ENCODE measurements around the gene NECAB2.

NECAB2 gene

GRCh38 chr16:84029297-84030047, 61.4 kb downstream of the NECAB2 start:
- no peak for DNase-seq

- DNase-seq, result no peak
Observed at GRCh38 chr16:84031556-84031955, 63.5 kb downstream of the NECAB2 start.

GRCh38 chr16:84032458-84033178, 64.6 kb downstream of the NECAB2 start:
- DNase-seq, result no peak

GRCh38 chr16:84033251-84034195, 65.5 kb downstream of the NECAB2 start:
- no peak for DNase-seq

GRCh38 chr16:84034516-84034915, 66.5 kb downstream of the NECAB2 start:
- no peak for DNase-seq

- no peak for DNase-seq
Observed at GRCh38 chr16:84036131-84036530, 68.1 kb downstream of the NECAB2 start.

- no peak for DNase-seq
Observed at GRCh38 chr16:84036982-84037425, 69.0 kb downstream of the NECAB2 start.

- no peak for DNase-seq
Observed at GRCh38 chr16:84038469-84038868, 70.4 kb downstream of the NECAB2 start.

- no peak for DNase-seq
Observed at GRCh38 chr16:84039696-84040095, 71.7 kb downstream of the NECAB2 start.

GRCh38 chr16:84040226-84040822, 72.3 kb downstream of the NECAB2 start:
- DNase-seq, result no peak

- no peak for DNase-seq
Observed at GRCh38 chr16:84040823-84041820, 73.1 kb downstream of the NECAB2 start.

- DNase-seq, result no peak
Observed at GRCh38 chr16:84041881-84042280, 73.8 kb downstream of the NECAB2 start.

- no peak for DNase-seq
Observed at GRCh38 chr16:84042308-84042878, 74.3 kb downstream of the NECAB2 start, which contains the start of gene SLC38A8. TSS of gene SLC38A8 (minus strand) at chr16:84042795. CDS start at chr16:84042157, 638 bp downstream.

GRCh38 chr16:84042879-84043485, 74.9 kb downstream of the NECAB2 start:
- DNase-seq, result no peak

- DNase-seq, result no peak
Observed at GRCh38 chr16:84043486-84044117, 75.6 kb downstream of the NECAB2 start.

- DNase-seq, result no peak
Observed at GRCh38 chr16:84044118-84044488, 76.1 kb downstream of the NECAB2 start.

GRCh38 chr16:84045001-84045817, 77.2 kb downstream of the NECAB2 start:
- DNase-seq, result no peak

GRCh38 chr16:84045818-84046470, 77.9 kb downstream of the NECAB2 start:
- DNase-seq, result no peak

- DNase-seq, result no peak
Observed at GRCh38 chr16:84047206-84047605, 79.2 kb downstream of the NECAB2 start.

All from activated CD4-positive, alpha-beta T cell treated with anti-CD3 and anti-CD28 coated beads, Interleukin-2, amount 50 U/mL, for 4 hours (primary cell).